Measurements from ENCODE around the gene DNASE2.

The DNASE2 gene

GRCh38 chr19:12885749-12886650 lies 4.8 kb upstream of the DNASE2 start:
- Histone ChIP-seq H3K9me3 (ENCODE audit: control insufficient read depth in 2 of 2, low read length in 2 of 2) (no peaks in the 10 kb centered on the region), H3K27me3 (ENCODE audit: control insufficient read depth in 1 of 2, insufficient read depth in 2 of 2, low read length in 2 of 2) (peaks cover 3 to 15% of the 10 kb centered on the region in 2 donors), H3K9ac (ENCODE audit: low read length in 2 of 2) (peak overlapping the region in 1 of 2 donors; percentile 36), H3K27ac (ENCODE audit: low read length) (no peak overlapping the region), H3K4me1 (ENCODE audit: control insufficient read depth, insufficient read depth, low read length) (peaks cover 22% of the 10 kb centered on the region), H3K36me3 (ENCODE audit: control insufficient read depth in 2 of 2, insufficient read depth in 2 of 2, low read length in 2 of 2) (no peaks in the 10 kb centered on the region), H3K4me3 (ENCODE audit: low read length in 2 of 2) (peak overlapping the region; percentile 20 to 66)

GRCh38 chr19:12884926-12885748 lies 3.9 kb upstream of the DNASE2 start:
- no peak overlapping the region for H3K9ac ChIP-seq (ENCODE audit: low read length in 2 of 2)
- peaks cover 25% of the 10 kb centered on the region for H3K4me1 ChIP-seq (ENCODE audit: control insufficient read depth, insufficient read depth, low read length)
- H3K27ac ChIP-seq (ENCODE audit: low read length), result no peak overlapping the region
- peak overlapping the region; percentile 24 to 66 for H3K4me3 ChIP-seq (ENCODE audit: low read length in 2 of 2)
- peaks cover 3 to 15% of the 10 kb centered on the region in 2 donors for H3K27me3 ChIP-seq (ENCODE audit: control insufficient read depth in 1 of 2, insufficient read depth in 2 of 2, low read length in 2 of 2)
- H3K9me3 ChIP-seq (ENCODE audit: control insufficient read depth in 2 of 2, low read length in 2 of 2), result no peaks in the 10 kb centered on the region
- H3K36me3 ChIP-seq (ENCODE audit: control insufficient read depth in 2 of 2, insufficient read depth in 2 of 2, low read length in 2 of 2), result no peaks in the 10 kb centered on the region

- no peaks in the 10 kb centered on the region for H3K9me3 ChIP-seq (ENCODE audit: control insufficient read depth in 2 of 2, low read length in 2 of 2)
- no peaks in the 10 kb centered on the region for H3K36me3 ChIP-seq (ENCODE audit: control insufficient read depth in 2 of 2, insufficient read depth in 2 of 2, low read length in 2 of 2)
- no peak overlapping the region for H3K9ac ChIP-seq (ENCODE audit: low read length in 2 of 2)
- H3K4me3 ChIP-seq (ENCODE audit: low read length in 2 of 2), result peak overlapping the region; percentile 24 to 66
- peaks cover 3 to 15% of the 10 kb centered on the region in 2 donors for H3K27me3 ChIP-seq (ENCODE audit: control insufficient read depth in 1 of 2, insufficient read depth in 2 of 2, low read length in 2 of 2)
- no peak overlapping the region for H3K27ac ChIP-seq (ENCODE audit: low read length)
- H3K4me1 ChIP-seq (ENCODE audit: control insufficient read depth, insufficient read depth, low read length), result peaks cover 26% of the 10 kb centered on the region
These were observed 3.3 kb upstream of the DNASE2 start for GRCh38 chr19:12884627-12884925.

- Histone ChIP-seq H3K4me1 (ENCODE audit: control insufficient read depth, insufficient read depth, low read length) (peaks cover 26% of the 10 kb centered on the region), H3K9ac (ENCODE audit: low read length in 2 of 2) (no peak overlapping the region), H3K36me3 (ENCODE audit: control insufficient read depth in 2 of 2, insufficient read depth in 2 of 2, low read length in 2 of 2) (no peaks in the 10 kb centered on the region), H3K9me3 (ENCODE audit: control insufficient read depth in 2 of 2, low read length in 2 of 2) (no peaks in the 10 kb centered on the region), H3K27ac (ENCODE audit: low read length) (no peak overlapping the region), H3K27me3 (ENCODE audit: control insufficient read depth in 1 of 2, insufficient read depth in 2 of 2, low read length in 2 of 2) (peaks cover 3 to 15% of the 10 kb centered on the region in 2 donors), H3K4me3 (ENCODE audit: low read length in 2 of 2) (no peak overlapping the region)
These were observed 3.0 kb upstream of the DNASE2 start for GRCh38 chr19:12884202-12884601.

- peaks cover 6 to 9% of the 10 kb centered on the region in 2 donors for H3K36me3 ChIP-seq (ENCODE audit: control insufficient read depth in 2 of 2, insufficient read depth in 2 of 2, low read length in 2 of 2)
- no peak overlapping the region for H3K9ac ChIP-seq (ENCODE audit: low read length in 2 of 2)
- H3K4me1 ChIP-seq (ENCODE audit: control insufficient read depth, insufficient read depth, low read length), result peaks cover 26% of the 10 kb centered on the region
- no peak overlapping the region for H3K4me3 ChIP-seq (ENCODE audit: low read length in 2 of 2)
- peaks cover 3 to 15% of the 10 kb centered on the region in 2 donors for H3K27me3 ChIP-seq (ENCODE audit: control insufficient read depth in 1 of 2, insufficient read depth in 2 of 2, low read length in 2 of 2)
- H3K27ac ChIP-seq (ENCODE audit: low read length), result no peak overlapping the region
- H3K9me3 ChIP-seq (ENCODE audit: control insufficient read depth in 2 of 2, low read length in 2 of 2), result no peaks in the 10 kb centered on the region
These were observed 1.3 kb upstream of the DNASE2 start for GRCh38 chr19:12882589-12882988.

- peaks cover 22% of the 10 kb centered on the region for H3K4me1 ChIP-seq (ENCODE audit: control insufficient read depth, insufficient read depth, low read length)
- H3K27me3 ChIP-seq (ENCODE audit: control insufficient read depth in 1 of 2, insufficient read depth in 2 of 2, low read length in 2 of 2), result peaks cover under 1 to 15% of the 10 kb centered on the region in 2 donors
- H3K36me3 ChIP-seq (ENCODE audit: control insufficient read depth in 2 of 2, insufficient read depth in 2 of 2, low read length in 2 of 2), result peaks cover 9 to 15% of the 10 kb centered on the region in 2 donors
- peak overlapping the region; percentile 80 to 88 for H3K4me3 ChIP-seq (ENCODE audit: low read length in 2 of 2)
- H3K9me3 ChIP-seq (ENCODE audit: control insufficient read depth in 2 of 2, low read length in 2 of 2), result no peaks in the 10 kb centered on the region
- peak overlapping the region; percentile 85 to 86 for H3K9ac ChIP-seq (ENCODE audit: low read length in 2 of 2)
- H3K27ac ChIP-seq (ENCODE audit: low read length), result peak overlapping the region; percentile 90
These were observed 588 bp downstream of the DNASE2 start for GRCh38 chr19:12880551-12881171.

- Histone ChIP-seq H3K27ac (ENCODE audit: low read length) (no peak overlapping the region), H3K36me3 (ENCODE audit: control insufficient read depth in 2 of 2, insufficient read depth in 2 of 2, low read length in 2 of 2) (peaks cover 9 to 19% of the 10 kb centered on the region in 2 donors)
These were observed 6.2 kb downstream of the DNASE2 start for GRCh38 chr19:12875086-12875485.

GRCh38 chr19:12873891-12874745 lies 7.1 kb downstream of the DNASE2 start:
- H3K4me3 ChIP-seq (ENCODE audit: low read length in 2 of 2), result no peak overlapping the region
- H3K9ac ChIP-seq (ENCODE audit: low read length in 2 of 2), result no peak overlapping the region
- peaks cover 9 to 19% of the 10 kb centered on the region in 2 donors for H3K36me3 ChIP-seq (ENCODE audit: control insufficient read depth in 2 of 2, insufficient read depth in 2 of 2, low read length in 2 of 2)
- H3K27me3 ChIP-seq (ENCODE audit: control insufficient read depth in 1 of 2, insufficient read depth in 2 of 2, low read length in 2 of 2), result no peaks in the 10 kb centered on the region
- H3K27ac ChIP-seq (ENCODE audit: low read length), result no peak overlapping the region
- H3K4me1 ChIP-seq (ENCODE audit: control insufficient read depth, insufficient read depth, low read length), result no peaks in the 10 kb centered on the region
- H3K9me3 ChIP-seq (ENCODE audit: control insufficient read depth in 2 of 2, low read length in 2 of 2), result no peaks in the 10 kb centered on the region

More at GRCh38 chr19:12875086-12875485, 6.2 kb downstream of the DNASE2 start:
- Histone ChIP-seq H3K27me3 (ENCODE audit: control insufficient read depth in 1 of 2, insufficient read depth in 2 of 2, low read length in 2 of 2) (no peaks in the 10 kb centered on the region), H3K9me3 (ENCODE audit: control insufficient read depth in 2 of 2, low read length in 2 of 2) (no peaks in the 10 kb centered on the region), H3K9ac (ENCODE audit: low read length in 2 of 2) (no peak overlapping the region), H3K4me3 (ENCODE audit: low read length in 2 of 2) (no peak overlapping the region), H3K4me1 (ENCODE audit: control insufficient read depth, insufficient read depth, low read length) (peaks cover under 1% of the 10 kb centered on the region)

- no peak overlapping the region for H3K4me3 ChIP-seq (ENCODE audit: low read length in 2 of 2)
- H3K27me3 ChIP-seq (ENCODE audit: control insufficient read depth in 1 of 2, insufficient read depth in 2 of 2, low read length in 2 of 2), result peaks cover 0 to 6% of the 10 kb centered on the region in 2 donors
- H3K9me3 ChIP-seq (ENCODE audit: control insufficient read depth in 2 of 2, low read length in 2 of 2), result no peaks in the 10 kb centered on the region
- peaks cover 5 to 15% of the 10 kb centered on the region in 2 donors for H3K36me3 ChIP-seq (ENCODE audit: control insufficient read depth in 2 of 2, insufficient read depth in 2 of 2, low read length in 2 of 2)
- H3K27ac ChIP-seq (ENCODE audit: low read length), result no peak overlapping the region
- H3K4me1 ChIP-seq (ENCODE audit: control insufficient read depth, insufficient read depth, low read length), result peaks cover 2% of the 10 kb centered on the region
- no peak overlapping the region for H3K9ac ChIP-seq (ENCODE audit: low read length in 2 of 2)
These were observed 8.0 kb downstream of the DNASE2 start for GRCh38 chr19:12872941-12873890.
